ENCODE data around the gene PDE6G.

Gene PDE6G

GRCh38 chr17:81697261-81698044, 41.1 kb upstream of the PDE6G start:
- no peak for TF ChIP-seq CTCF (IDR thresholded peaks at IDR 0.05)

- no peak for TF ChIP-seq CTCF (IDR thresholded peaks at IDR 0.05)
Observed at GRCh38 chr17:81696218-81696941, 40.0 kb upstream of the PDE6G start.

- TF ChIP-seq CTCF (IDR thresholded peaks at IDR 0.05): no peak
Observed at GRCh38 chr17:81695801-81696200, 39.5 kb upstream of the PDE6G start.

- TF ChIP-seq CTCF (IDR thresholded peaks at IDR 0.05): no peak
Observed at GRCh38 chr17:81695211-81695610, 38.9 kb upstream of the PDE6G start.

- no peak for TF ChIP-seq CTCF (IDR thresholded peaks at IDR 0.05)
Observed at GRCh38 chr17:81694810-81695209, 38.5 kb upstream of the PDE6G start.

GRCh38 chr17:81693509-81694210, 37.3 kb upstream of the PDE6G start:
- no peak; the same call in 1 of the 2 replicates for TF ChIP-seq CTCF (IDR thresholded peaks at IDR 0.05)

GRCh38 chr17:81691608-81692007, 35.3 kb upstream of the PDE6G start:
- no peak for TF ChIP-seq CTCF (IDR thresholded peaks at IDR 0.05)

Measured in LNCAP (cell line).